ENCODE measurements around the gene GRAMD2A.

GRCh38 chr15:72131922-72132321 lies 65.7 kb downstream of the GRAMD2A start:
- no peak for TF ChIP-seq CTCF (IDR thresholded peaks at IDR 0.05)
- no peak for TF ChIP-seq POLR2A (IDR thresholded peaks at IDR 0.05)

All from uterus (tissue), 2 donors.